Fibroblast of the aortic adventitia (primary cell): ENCODE results near the gene CHURC1. TPM values are rescaled to one million over a fixed set of nuclear protein-coding genes. Genes with fewer than 3 reads are reported as not detected.

Source experiments
- DNase-seq: peaks from one replicate; pipeline ENCODE4 v3.0.0-alpha.2; 2010; ENCODE audit warnings: low read depth
- H3K4me3 ChIP-seq: 2 replicates; pipeline ENCODE4 v1.5.1; 2011; ENCODE audit warnings: low read depth, mild to moderate bottlenecking, control low read depth, low read length, moderate library complexity
- total RNA-seq: library from RNA; depleted of rRNA; stranded (reverse); fragments of >200 nt; gene quantifications from 2 replicates; pipeline ENCODE4 v1.2.3, GENCODE V29; 2012; ENCODE audit warnings: low replicate concordance
- TF ChIP-seq, protein P1 (sequence below): IDR thresholded peaks from 2 replicates; pipeline ENCODE4 v1.5.1; 2011; ENCODE audit warnings: mild to moderate bottlenecking, low read length, control low read depth, inconsistent platforms; ENCODE audit not compliant: insufficient read depth

CHURC1 gene
- total RNA-seq, 1 donor: 85.4 TPM

DNA sequence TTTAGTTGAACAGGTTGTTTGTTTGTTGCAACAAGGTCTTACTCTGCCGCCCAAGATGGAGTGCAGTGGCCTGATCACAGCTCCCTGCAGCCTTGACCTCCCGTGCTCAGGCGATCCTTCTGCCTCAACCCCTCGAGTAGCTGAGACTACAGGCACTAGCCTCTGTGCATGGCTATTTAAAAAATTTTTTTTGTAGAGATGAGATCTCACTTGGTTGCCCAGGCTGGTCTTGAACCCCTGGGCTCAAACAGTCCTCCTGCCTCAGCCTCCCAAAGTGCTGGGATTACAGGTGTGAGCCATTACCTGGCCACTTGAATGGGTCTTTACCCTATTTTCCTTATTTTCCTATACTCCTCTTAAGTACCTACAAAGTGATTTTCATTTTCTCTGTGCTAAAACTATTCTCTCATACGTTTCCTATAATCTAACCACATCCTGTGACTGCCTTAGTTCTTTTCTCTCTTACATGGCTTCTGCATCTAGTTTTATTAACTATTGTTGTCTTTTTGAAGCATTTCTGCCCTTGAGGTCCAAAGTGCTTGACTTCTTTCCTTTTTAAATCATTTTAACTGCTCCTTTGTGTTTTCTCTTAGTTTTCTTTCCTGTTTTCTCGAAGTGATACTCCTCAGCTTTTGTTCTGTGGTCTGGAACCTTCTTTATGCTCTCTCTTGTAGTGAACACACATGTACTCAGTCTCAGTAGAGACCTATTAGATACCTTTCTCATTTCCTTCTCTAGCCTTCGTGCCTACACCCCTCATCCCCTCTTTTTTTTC is 14.2 kb downstream of the CHURC1 start:
- TF ChIP-seq, protein P1, sequence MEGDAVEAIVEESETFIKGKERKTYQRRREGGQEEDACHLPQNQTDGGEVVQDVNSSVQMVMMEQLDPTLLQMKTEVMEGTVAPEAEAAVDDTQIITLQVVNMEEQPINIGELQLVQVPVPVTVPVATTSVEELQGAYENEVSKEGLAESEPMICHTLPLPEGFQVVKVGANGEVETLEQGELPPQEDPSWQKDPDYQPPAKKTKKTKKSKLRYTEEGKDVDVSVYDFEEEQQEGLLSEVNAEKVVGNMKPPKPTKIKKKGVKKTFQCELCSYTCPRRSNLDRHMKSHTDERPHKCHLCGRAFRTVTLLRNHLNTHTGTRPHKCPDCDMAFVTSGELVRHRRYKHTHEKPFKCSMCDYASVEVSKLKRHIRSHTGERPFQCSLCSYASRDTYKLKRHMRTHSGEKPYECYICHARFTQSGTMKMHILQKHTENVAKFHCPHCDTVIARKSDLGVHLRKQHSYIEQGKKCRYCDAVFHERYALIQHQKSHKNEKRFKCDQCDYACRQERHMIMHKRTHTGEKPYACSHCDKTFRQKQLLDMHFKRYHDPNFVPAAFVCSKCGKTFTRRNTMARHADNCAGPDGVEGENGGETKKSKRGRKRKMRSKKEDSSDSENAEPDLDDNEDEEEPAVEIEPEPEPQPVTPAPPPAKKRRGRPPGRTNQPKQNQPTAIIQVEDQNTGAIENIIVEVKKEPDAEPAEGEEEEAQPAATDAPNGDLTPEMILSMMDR: no peak
- no peak for DNase-seq
- no peak overlapping the region for H3K4me3 ChIP-seq

DNA sequence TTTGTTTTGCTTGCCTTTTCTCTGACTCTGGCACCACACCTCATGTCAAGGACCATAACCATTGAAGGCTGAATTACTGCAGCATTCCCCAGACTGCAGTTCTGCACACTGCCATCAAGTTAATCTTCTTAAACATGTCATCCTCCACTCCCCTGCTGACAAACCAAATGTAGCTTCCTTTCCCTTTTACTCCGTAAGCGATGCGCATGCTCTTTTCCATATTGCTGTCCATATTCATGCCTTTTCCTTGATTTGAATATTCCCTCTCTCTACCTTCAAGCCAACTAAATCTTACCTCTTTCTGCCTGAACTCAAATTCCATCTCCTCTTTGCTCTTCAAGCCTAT is 14.7 kb downstream of the CHURC1 start:
- no peak overlapping the region for H3K4me3 ChIP-seq
- TF ChIP-seq, protein P1: no peak
- no peak for DNase-seq

DNA sequence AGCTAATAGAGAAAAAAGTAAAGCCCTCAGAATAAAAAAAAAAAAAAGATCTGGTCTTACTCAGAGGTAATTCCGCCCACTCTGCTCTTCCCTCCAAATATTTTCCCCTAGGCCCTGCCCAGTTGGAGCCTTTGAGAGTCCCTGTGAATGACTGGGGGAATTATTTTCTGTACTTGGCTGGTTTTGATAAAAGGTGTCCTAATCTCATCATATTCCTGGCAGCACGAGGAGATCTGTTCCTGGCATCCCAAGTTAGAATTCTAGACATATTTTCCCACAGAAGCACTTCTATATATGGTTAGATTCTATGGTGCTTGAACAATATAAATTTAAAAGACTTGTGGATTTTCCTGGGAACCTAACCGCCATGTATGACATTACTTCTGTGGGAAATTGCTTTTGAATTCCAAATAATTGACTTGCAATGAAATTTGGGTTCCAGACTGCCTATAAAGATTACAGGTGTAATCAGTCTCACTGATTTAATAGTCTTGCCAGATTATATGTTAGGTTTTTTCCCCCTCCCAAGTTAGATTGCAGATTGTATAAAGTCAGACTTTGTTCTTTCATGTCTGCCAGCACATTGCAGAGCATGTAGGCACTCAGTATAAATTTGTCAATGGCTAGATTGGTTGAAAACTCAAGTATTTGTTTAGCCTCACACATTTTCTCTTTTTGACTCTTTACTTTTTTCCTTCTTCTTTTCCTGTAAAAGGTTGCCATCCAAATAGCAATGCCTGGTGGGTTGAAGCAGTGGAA is 16.0 kb downstream of the CHURC1 start:
- TF ChIP-seq, protein P1: no peak
- peak; percentile 42 for DNase-seq
- no peak overlapping the region for H3K4me3 ChIP-seq

- TF ChIP-seq, protein P1: no peak
- H3K4me3 ChIP-seq: no peak overlapping the region
- no peak for DNase-seq
These were observed 16.9 kb downstream of the CHURC1 start for GRCh38 chr14:64931123-64931522.

- no peak for DNase-seq
- TF ChIP-seq, protein P1: no peak
These were observed 18.0 kb downstream of the CHURC1 start for GRCh38 chr14:64932231-64932630.

GRCh38 chr14:64934338-64934929 is 20.2 kb downstream of the CHURC1 start:
- TF ChIP-seq, protein P1: no peak
- DNase-seq: no peak
- H3K4me3 ChIP-seq: no peak overlapping the region

More at GRCh38 chr14:64932231-64932630, 18.0 kb downstream of the CHURC1 start:
- H3K4me3 ChIP-seq: no peak overlapping the region
